GM12878 (cell line): ENCODE data around the gene MAZ. TPM values are rescaled to one million over a fixed set of nuclear protein-coding genes. Genes with fewer than 3 reads are reported as not detected.

ENCODE experiments used
- ATAC-seq: fragments of 200-7000 bp; cut with Tn5 transposase; 3 replicates; pipeline ENCODE4 v1.9.1; 2020; ENCODE audit warnings: mild to moderate bottlenecking, moderate library complexity
- BruUV-seq: library from RNA; stranded (reverse); fragments of 400-500 nt; replicated peaks from 2 replicates; lab custom pipeline; 2021; lab: Mats Ljungman, UMichigan
- CTCF ChIA-PET: fragments of 300-600 bp; sonication (Branson Sonifier 250); formaldehyde crosslinking; extraction: SDS; loops from one replicate; lab custom pipeline; 2021; ENCODE audit warnings: inconsistent platforms; lab: Yijun Ruan, JAX
- POLR2A ChIA-PET: fragments of 350-600 bp; formaldehyde crosslinking; extraction: SDS; loops from one replicate; lab custom pipeline; 2021; ENCODE audit warnings: inconsistent platforms; lab: Charles Lee
- RAD21 ChIA-PET: fragments of 300-600 bp; sonication (Branson Sonifier 250); formaldehyde crosslinking; loops from one replicate; lab custom pipeline; 2023; ENCODE audit warnings: antibody characterized with exemption; ENCODE audit not compliant: unreplicated experiment; lab: Charles Lee
- SMC1A ChIA-PET: fragments of 300-600 bp; sonication (Branson Sonifier 250); formaldehyde crosslinking; loops from one replicate; lab custom pipeline; 2023; ENCODE audit not compliant: unreplicated experiment, uncharacterized antibody; lab: Charles Lee
- DNase-seq: peaks from one replicate; pipeline ENCODE4 v3.0.0-alpha.2; 2011; ENCODE audit warnings: low read depth, low spot score
- FAIRE-seq: peaks from 3 replicates; lab custom pipeline; 2011; peaks lifted over from hg19 to GRCh38; lab: Jason Lieb, UNC
- H2AFZ ChIP-seq: 2 replicates; pipeline ENCODE4 v1.6.0; 2011; ENCODE audit warnings: low read depth, low read length, control low read depth; ENCODE audit not compliant: control insufficient read depth
- H3K27ac ChIP-seq: 2 replicates; pipeline ENCODE4 v1.5.1; 2011; ENCODE audit warnings: control low read depth; ENCODE audit not compliant: control insufficient read depth, insufficient read depth
- H3K27me3 ChIP-seq, 2 experiments: replicated peaks in 1 of 2; 2 replicates each; pipeline versions ENCODE4 v1.6.0 to v1.6.1; 2011; ENCODE audit warnings: low read length in 1 of 2; ENCODE audit not compliant: control insufficient read depth in 2 of 2, insufficient read depth in 2 of 2
- H3K36me3 ChIP-seq, 2 experiments: 2 replicates each; pipeline ENCODE4 v1.5.1; 2011; ENCODE audit warnings: low read length in 1 of 2; ENCODE audit not compliant: control insufficient read depth in 2 of 2, insufficient read depth in 2 of 2
- H3K4me1 ChIP-seq: 2 replicates; pipeline ENCODE4 v1.6.1; 2011; ENCODE audit warnings: mild to moderate bottlenecking, low read length, moderate library complexity, mixed read lengths; ENCODE audit not compliant: control insufficient read depth, insufficient read depth
- H3K4me2 ChIP-seq: 2 replicates; pipeline ENCODE4 v1.6.0; 2011; ENCODE audit warnings: control low read depth; ENCODE audit not compliant: control insufficient read depth, insufficient read depth
- H3K4me3 ChIP-seq: fragments of 200-600 bp; sonication (generic); 2 replicates; pipeline ENCODE4 v1.5.1; 2016
- H3K79me2 ChIP-seq: 2 replicates; pipeline ENCODE4 v1.6.0; 2011; ENCODE audit warnings: low read length; ENCODE audit not compliant: control insufficient read depth, insufficient read depth
- H3K9ac ChIP-seq: 2 replicates; pipeline ENCODE4 v1.8.0; 2011; ENCODE audit warnings: low read length, control low read depth, mixed read lengths; ENCODE audit not compliant: control insufficient read depth, insufficient read depth
- H3K9me3 ChIP-seq: replicated peaks from 3 replicates; pipeline ENCODE4 v1.5.1; 2011; ENCODE audit warnings: mild to moderate bottlenecking, low read length; ENCODE audit not compliant: control insufficient read depth, insufficient read depth
- H4K20me1 ChIP-seq: 2 replicates; pipeline ENCODE4 v1.6.0; 2011; ENCODE audit not compliant: control insufficient read depth, insufficient read depth
- DPF2 ChIP-seq: fragments of 450-650 bp; IDR thresholded peaks from 2 replicates; pipeline ENCODE4 v1.6.1; 2017; ENCODE audit warnings: mild to moderate bottlenecking
- HCFC1 ChIP-seq: fragments of 150-350 bp; IDR thresholded peaks from 2 replicates; pipeline ENCODE4 v1.6.1; 2014; ENCODE audit warnings: low read length
- POLR2AphosphoS2 ChIP-seq: IDR thresholded peaks from 2 replicates; pipeline ENCODE4 v1.6.1; 2011; ENCODE audit warnings: low read depth, mild to moderate bottlenecking, low read length, improper control_type of control experiment, moderate library complexity
- RFX5 ChIP-seq: IDR thresholded peaks from 2 replicates; pipeline ENCODE4 v1.6.1; 2011; ENCODE audit warnings: low read depth, low read length, improper control_type of control experiment
- SMC3 ChIP-seq: IDR thresholded peaks from 2 replicates; pipeline ENCODE4 v1.6.1; 2011; ENCODE audit warnings: low read length, improper control_type of control experiment, borderline replicate concordance
- SP1 ChIP-seq: IDR thresholded peaks from one replicate; pipeline ENCODE4 v1.6.1; 2011; ENCODE audit warnings: low read depth, low read length
- WGBS: methylation state at CpG from one replicate; pipeline ENCODE4 v1.1.6; 2016; ENCODE audit warnings: low lambda C conversion rate; ENCODE audit not compliant: insufficient replicate concordance, insufficient coverage; ENCODE audit errors: missing lambda C conversion rate; 5-methylcytosine and 5-hydroxymethylcytosine counted together
- in situ Hi-C: fragments of 300-500 bp; cut with MboI; formaldehyde crosslinking; loops from 9 replicates; pipeline ENCODE4 v1.14.3; 2018; ENCODE audit warnings: mixed read lengths
- intact Hi-C: fragments of 100-400 bp; cut with micrococcal nuclease; formaldehyde crosslinking; loops from one replicate; pipeline ENCODE4 v1.14.2; 2022; ENCODE audit not compliant: unreplicated experiment
- polyA plus RNA-seq, 11 experiments: library from polyadenylated mRNA; depleted of rRNA in 4 of 11; unstranded in 6 of 11; stranded (reverse) in 5 of 11; fragments of >200 nt; fragmentation: Nextera tagmentation in 4 of 11; fragmentation: Illumina TruSeq in 1 of 11; extraction: Ambion mirVana in 4 of 11; extraction: Trizol in 1 of 11; gene quantifications; 1 replicate in 1 of 11; 2 replicates in 10 of 11; pipeline versions ENCODE4 v1.2.1 to v1.2.3, GENCODE V29; 2011 to 2016; ENCODE audit warnings: inconsistent platforms in 2 of 11, missing spikeins in 2 of 11, low read depth in 1 of 11
- small RNA-seq: library from RNA; depleted of rRNA; stranded (forward); fragments of <200 nt; gene quantifications from one replicate; pipeline ENCODE3, GENCODE V24; 2014
- total RNA-seq, 4 experiments: library from RNA; depleted of rRNA in 3 of 4; stranded (reverse); fragments of >200 nt in 3 of 4; fragmentation: Illumina TruSeq in 1 of 4; extraction: Trizol in 1 of 4; gene quantifications; 2 replicates each; pipeline versions ENCODE4 v1.2.1 to v1.2.3, GENCODE V29; 2013 to 2021

The MAZ gene
- total and polyA plus RNA-seq, 10 of the 15 experiments (the other 5 are each of a cell fraction or from before 2014, with no cell fraction given) = 23.9 to 309 (median 116) TPM

DNA sequence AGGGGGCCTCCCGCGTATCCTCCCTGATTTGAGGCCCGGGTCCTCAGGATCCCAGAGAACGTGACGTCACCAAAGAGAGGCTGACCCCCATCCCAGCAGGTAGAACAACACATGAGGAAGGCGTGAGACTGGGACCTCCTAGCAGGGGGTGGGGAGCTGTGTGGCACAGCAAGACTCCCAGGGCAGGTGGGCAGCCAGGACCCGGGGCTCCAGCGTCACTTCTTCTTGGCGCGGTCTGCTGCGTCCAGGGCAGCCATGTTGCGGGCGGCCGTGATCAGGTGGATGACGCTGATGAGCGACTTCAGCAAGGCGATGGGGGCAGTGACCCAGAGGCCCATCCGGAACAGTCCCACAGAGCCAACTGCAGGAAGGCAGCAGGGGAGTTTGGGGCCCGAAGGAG is 52.6 kb downstream of the MAZ start (continued):
- no peak for TF ChIP-seq SMC3
- no peak for TF ChIP-seq DPF2
- TF ChIP-seq HCFC1 = no peak
- TF ChIP-seq SP1 = no peak
- TF ChIP-seq RFX5 = no peak
- no peak for TF ChIP-seq POLR2AphosphoS2

DNA sequence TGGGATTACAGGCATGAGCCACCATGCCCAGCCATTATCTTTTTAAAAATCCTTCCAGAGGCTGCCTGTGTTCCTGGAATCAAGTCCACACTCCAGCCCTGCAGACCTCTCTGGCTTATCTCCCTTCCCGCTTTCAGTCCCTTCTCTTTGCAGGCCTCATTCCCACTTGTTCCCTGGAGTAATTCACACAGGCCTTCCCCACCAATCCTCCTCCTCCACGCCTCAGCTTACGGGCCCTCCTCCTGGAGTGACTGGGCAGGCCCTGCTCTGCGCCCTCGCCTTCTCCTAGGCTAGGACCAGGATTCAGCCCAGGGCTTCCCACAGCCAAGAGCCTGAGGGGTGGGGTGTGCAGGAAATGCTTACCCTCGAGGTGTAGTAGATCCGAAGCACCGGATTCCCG is 53.9 kb downstream of the MAZ start:
- ChIA-PET RAD21 (no interaction called here), SMC1A (no interaction called here), POLR2A (no interaction called here), CTCF (no interaction called here)
- no peak overlapping the region for H3K9ac ChIP-seq
- DNase-seq (no peak), ATAC-seq (no peak), FAIRE-seq (no peak)
- H2AFZ ChIP-seq = no peak overlapping the region
- no peak overlapping the region for H3K4me2 ChIP-seq
- no TSS peak for BruUV-seq
- intact Hi-C loops (loop anchor here (5.0 to 10.0 kb wide), 2 partner anchors 38 to 65 kb away; partner anchors contain the start of genes KCTD13 and MVP), in situ Hi-C loops (no loop called here)
- H3K36me3 ChIP-seq = peaks cover 0 to 3% of the 10 kb centered on the region in 2 experiments; a peak in 2 of 4 replicates
- peaks cover 7% of the 10 kb centered on the region for H3K79me2 ChIP-seq
- no peak overlapping the region for H3K27ac ChIP-seq
- H3K9me3 ChIP-seq = no peaks in the 10 kb centered on the region
- no peak overlapping the region for H3K4me3 ChIP-seq
- H3K4me1 ChIP-seq = peaks cover 4% of the 10 kb centered on the region
- 98% methylated on average over 9 of the region's 9 CpGs for WGBS
- no peaks in the 10 kb centered on the region for H4K20me1 ChIP-seq
- no peak for TF ChIP-seq HCFC1
- H3K27me3 ChIP-seq = 0 out of 4 replicates have a peak, but pooled peaks cover 0 to 1% of the 10 kb centered on the region in 2 experiments

Small RNA genes lying within 50 kb of the gene (small RNA-seq; reads per million reads assigned to genes)
- gene AC009133.6 (not detected), gene AC120114.4 (not detected)

Other genes starting within 250 kb of the MAZ start
Only the 7 nearest of the 19 such genes appear.
- gene C16orf54, start 60.5 kb upstream of the MAZ start, total RNA-seq (2014; rRNA removed) = 12.4 and 13.3 TPM in 2 replicates
- gene C16orf54, start 60.5 kb upstream of the MAZ start, total RNA-seq (2014; rRNA removed; fragmentation: Illumina TruSeq; extraction: Trizol) = 5.8 and 5.9 TPM in 2 replicates
- 10.9 and 11.0 TPM in 2 replicates for gene C16orf54, start 60.5 kb upstream of the MAZ start, total RNA-seq (2021)
- 2.9 and 4.4 TPM in 2 replicates for gene C16orf54, start 60.5 kb upstream of the MAZ start, polyA plus RNA-seq (2011; rRNA removed)
- gene C16orf54, start 60.5 kb upstream of the MAZ start, polyA plus RNA-seq (2014; fragmentation: Illumina TruSeq; extraction: Trizol) = 4.1 and 5.2 TPM in 2 replicates
- 1 to 10 TPM; 2.1 to 2.4 TPM for gene C16orf54, start 60.5 kb upstream of the MAZ start, polyA plus RNA-seq (2014; fragmentation: Nextera tagmentation; extraction: Ambion mirVana)
- gene C16orf54, start 60.5 kb upstream of the MAZ start, polyA plus RNA-seq (2014; rRNA removed) = 6.3 and 7.0 TPM in 2 replicates
- gene C16orf54, start 60.5 kb upstream of the MAZ start, polyA plus RNA-seq (2016; fragmentation: Nextera tagmentation; extraction: Ambion mirVana) = 1 to 10 TPM; 4.6 to 5.6 TPM
- not detected in 2 replicates for gene ZG16, start 28.3 kb upstream of the MAZ start, total RNA-seq (2014; rRNA removed)
- not detected in 2 replicates for gene ZG16, start 28.3 kb upstream of the MAZ start, total RNA-seq (2014; rRNA removed; fragmentation: Illumina TruSeq; extraction: Trizol)
- not detected in 2 replicates for gene ZG16, start 28.3 kb upstream of the MAZ start, total RNA-seq (2021)
- not detected in 2 replicates for gene ZG16, start 28.3 kb upstream of the MAZ start, polyA plus RNA-seq (2011; rRNA removed)
- not detected in 2 replicates for gene ZG16, start 28.3 kb upstream of the MAZ start, polyA plus RNA-seq (2014; fragmentation: Illumina TruSeq; extraction: Trizol)
- not detected for gene ZG16, start 28.3 kb upstream of the MAZ start, polyA plus RNA-seq (2014; fragmentation: Nextera tagmentation; extraction: Ambion mirVana)
- gene ZG16, start 28.3 kb upstream of the MAZ start, polyA plus RNA-seq (2014; rRNA removed) = not detected in 2 replicates
- gene ZG16, start 28.3 kb upstream of the MAZ start, polyA plus RNA-seq (2016; fragmentation: Nextera tagmentation; extraction: Ambion mirVana) = not detected
- gene KIF22, start 15.8 kb upstream of the MAZ start, total RNA-seq (2014; rRNA removed) = 137 and 143 TPM in 2 replicates
- 92.6 and 94.3 TPM in 2 replicates for gene KIF22, start 15.8 kb upstream of the MAZ start, total RNA-seq (2014; rRNA removed; fragmentation: Illumina TruSeq; extraction: Trizol)
- gene KIF22, start 15.8 kb upstream of the MAZ start, total RNA-seq (2021) = 127 TPM in 2 replicates
- 122 and 158 TPM in 2 replicates for gene KIF22, start 15.8 kb upstream of the MAZ start, polyA plus RNA-seq (2011; rRNA removed)
- gene KIF22, start 15.8 kb upstream of the MAZ start, polyA plus RNA-seq (2014; fragmentation: Illumina TruSeq; extraction: Trizol) = 115 and 116 TPM in 2 replicates
- gene KIF22, start 15.8 kb upstream of the MAZ start, polyA plus RNA-seq (2014; fragmentation: Nextera tagmentation; extraction: Ambion mirVana) = 10 to 100 TPM in 1 of 2 experiments, 1 to 10 TPM in 1; 7.6 to 16.9 TPM
- 142 and 143 TPM in 2 replicates for gene KIF22, start 15.8 kb upstream of the MAZ start, polyA plus RNA-seq (2014; rRNA removed)
- gene KIF22, start 15.8 kb upstream of the MAZ start, polyA plus RNA-seq (2016; fragmentation: Nextera tagmentation; extraction: Ambion mirVana) = 100 to 1,000 TPM; 156 TPM
- gene PRRT2, start 5.7 kb downstream of the MAZ start, total RNA-seq (2014; rRNA removed) = not detected in 2 replicates
- 0.09 TPM in 1 of 2 replicates, not detected in the other for gene PRRT2, start 5.7 kb downstream of the MAZ start, total RNA-seq (2014; rRNA removed; fragmentation: Illumina TruSeq; extraction: Trizol)
- 0.35 and 0.49 TPM in 2 replicates for gene PRRT2, start 5.7 kb downstream of the MAZ start, total RNA-seq (2021)
- gene PRRT2, start 5.7 kb downstream of the MAZ start, polyA plus RNA-seq (2011; rRNA removed) = 0.10 and 0.12 TPM in 2 replicates
- gene PRRT2, start 5.7 kb downstream of the MAZ start, polyA plus RNA-seq (2014; fragmentation: Illumina TruSeq; extraction: Trizol) = 0.16 TPM in 1 of 2 replicates, not detected in the other
- not detected for gene PRRT2, start 5.7 kb downstream of the MAZ start, polyA plus RNA-seq (2014; fragmentation: Nextera tagmentation; extraction: Ambion mirVana)
- gene PRRT2, start 5.7 kb downstream of the MAZ start, polyA plus RNA-seq (2014; rRNA removed) = 0.12 and 0.22 TPM in 2 replicates
- under 1 TPM; 0.08 to 0.11 TPM for gene PRRT2, start 5.7 kb downstream of the MAZ start, polyA plus RNA-seq (2016; fragmentation: Nextera tagmentation; extraction: Ambion mirVana)
- 31.5 and 33.4 TPM in 2 replicates for gene PAGR1, start 9.6 kb downstream of the MAZ start, total RNA-seq (2014; rRNA removed)
- 15.0 and 19.6 TPM in 2 replicates for gene PAGR1, start 9.6 kb downstream of the MAZ start, total RNA-seq (2014; rRNA removed; fragmentation: Illumina TruSeq; extraction: Trizol)
- gene PAGR1, start 9.6 kb downstream of the MAZ start, total RNA-seq (2021) = 26.5 and 27.2 TPM in 2 replicates
- 14.9 and 16.0 TPM in 2 replicates for gene PAGR1, start 9.6 kb downstream of the MAZ start, polyA plus RNA-seq (2011; rRNA removed)
- 4.4 and 11.5 TPM in 2 replicates for gene PAGR1, start 9.6 kb downstream of the MAZ start, polyA plus RNA-seq (2014; fragmentation: Illumina TruSeq; extraction: Trizol)
- gene PAGR1, start 9.6 kb downstream of the MAZ start, polyA plus RNA-seq (2014; fragmentation: Nextera tagmentation; extraction: Ambion mirVana) = 1 to 10 TPM; 1.1 to 5.5 TPM
- 29.6 and 34.5 TPM in 2 replicates for gene PAGR1, start 9.6 kb downstream of the MAZ start, polyA plus RNA-seq (2014; rRNA removed)
- gene PAGR1, start 9.6 kb downstream of the MAZ start, polyA plus RNA-seq (2016; fragmentation: Nextera tagmentation; extraction: Ambion mirVana) = 10 to 100 TPM; 44.6 to 57.7 TPM
- 60.2 and 67.9 TPM in 2 replicates for gene MVP, start 13.9 kb downstream of the MAZ start, total RNA-seq (2014; rRNA removed)
- gene MVP, start 13.9 kb downstream of the MAZ start, total RNA-seq (2014; rRNA removed; fragmentation: Illumina TruSeq; extraction: Trizol) = 28.1 and 28.9 TPM in 2 replicates
- gene MVP, start 13.9 kb downstream of the MAZ start, total RNA-seq (2021) = 62.5 and 62.7 TPM in 2 replicates
- gene MVP, start 13.9 kb downstream of the MAZ start, polyA plus RNA-seq (2011; rRNA removed) = 26.8 and 74.2 TPM in 2 replicates
- 18.5 and 37.3 TPM in 2 replicates for gene MVP, start 13.9 kb downstream of the MAZ start, polyA plus RNA-seq (2014; fragmentation: Illumina TruSeq; extraction: Trizol)
- 1 to 10 TPM in 1 of 2 experiments, under 1 TPM in 1; 0.98 to 1.2 TPM for gene MVP, start 13.9 kb downstream of the MAZ start, polyA plus RNA-seq (2014; fragmentation: Nextera tagmentation; extraction: Ambion mirVana)
- gene MVP, start 13.9 kb downstream of the MAZ start, polyA plus RNA-seq (2014; rRNA removed) = 46.7 and 56.9 TPM in 2 replicates
- 10 to 100 TPM; 63.5 to 64.6 TPM for gene MVP, start 13.9 kb downstream of the MAZ start, polyA plus RNA-seq (2016; fragmentation: Nextera tagmentation; extraction: Ambion mirVana)
- gene CDIPT, start 56.7 kb downstream of the MAZ start, total RNA-seq (2014; rRNA removed) = 33.2 and 35.4 TPM in 2 replicates
- 9.6 and 10.5 TPM in 2 replicates for gene CDIPT, start 56.7 kb downstream of the MAZ start, total RNA-seq (2014; rRNA removed; fragmentation: Illumina TruSeq; extraction: Trizol)
- gene CDIPT, start 56.7 kb downstream of the MAZ start, total RNA-seq (2021) = 31.4 and 34.1 TPM in 2 replicates
- gene CDIPT, start 56.7 kb downstream of the MAZ start, polyA plus RNA-seq (2011; rRNA removed) = 14.5 and 26.2 TPM in 2 replicates
- gene CDIPT, start 56.7 kb downstream of the MAZ start, polyA plus RNA-seq (2014; fragmentation: Illumina TruSeq; extraction: Trizol) = 6.8 and 15.5 TPM in 2 replicates
- gene CDIPT, start 56.7 kb downstream of the MAZ start, polyA plus RNA-seq (2014; fragmentation: Nextera tagmentation; extraction: Ambion mirVana) = 1 to 10 TPM in 1 of 2 experiments, under 1 TPM in 1; 0.87 to 3.5 TPM
- gene CDIPT, start 56.7 kb downstream of the MAZ start, polyA plus RNA-seq (2014; rRNA removed) = 33.1 and 33.2 TPM in 2 replicates
- gene CDIPT, start 56.7 kb downstream of the MAZ start, polyA plus RNA-seq (2016; fragmentation: Nextera tagmentation; extraction: Ambion mirVana) = 10 to 100 TPM; 28.1 to 36.4 TPM